GM12878 (cell line): Measurements from ENCODE around the gene PARP11. TPM values are rescaled to one million over a fixed set of nuclear protein-coding genes. Genes with fewer than 3 reads are reported as not detected.

ENCODE experiments used
- ATAC-seq: fragments of 200-7000 bp; cut with Tn5 transposase; 3 replicates; pipeline ENCODE4 v1.9.1; 2020; ENCODE audit warnings: mild to moderate bottlenecking, moderate library complexity
- BruUV-seq: library from RNA; stranded (reverse); fragments of 400-500 nt; replicated peaks from 2 replicates; lab custom pipeline; 2021; lab: Mats Ljungman, UMichigan
- CTCF ChIA-PET: fragments of 300-600 bp; sonication (Branson Sonifier 250); formaldehyde crosslinking; extraction: SDS; loops from one replicate; lab custom pipeline; 2021; ENCODE audit warnings: inconsistent platforms; lab: Yijun Ruan, JAX
- POLR2A ChIA-PET: fragments of 350-600 bp; formaldehyde crosslinking; extraction: SDS; loops from one replicate; lab custom pipeline; 2021; ENCODE audit warnings: inconsistent platforms; lab: Charles Lee
- RAD21 ChIA-PET: fragments of 300-600 bp; sonication (Branson Sonifier 250); formaldehyde crosslinking; loops from one replicate; lab custom pipeline; 2023; ENCODE audit warnings: antibody characterized with exemption; ENCODE audit not compliant: unreplicated experiment; lab: Charles Lee
- SMC1A ChIA-PET: fragments of 300-600 bp; sonication (Branson Sonifier 250); formaldehyde crosslinking; loops from one replicate; lab custom pipeline; 2023; ENCODE audit not compliant: unreplicated experiment, uncharacterized antibody; lab: Charles Lee
- DNase-seq: peaks from one replicate; pipeline ENCODE4 v3.0.0-alpha.2; 2011; ENCODE audit warnings: low read depth, low spot score
- FAIRE-seq: peaks from 3 replicates; lab custom pipeline; 2011; peaks lifted over from hg19 to GRCh38; lab: Jason Lieb, UNC
- H2AFZ ChIP-seq: 2 replicates; pipeline ENCODE4 v1.6.0; 2011; ENCODE audit warnings: low read depth, low read length, control low read depth; ENCODE audit not compliant: control insufficient read depth
- H3K27ac ChIP-seq: 2 replicates; pipeline ENCODE4 v1.5.1; 2011; ENCODE audit warnings: control low read depth; ENCODE audit not compliant: control insufficient read depth, insufficient read depth
- H3K27me3 ChIP-seq, 2 experiments: replicated peaks in 1 of 2; 2 replicates each; pipeline versions ENCODE4 v1.6.0 to v1.6.1; 2011; ENCODE audit warnings: low read length in 1 of 2; ENCODE audit not compliant: control insufficient read depth in 2 of 2, insufficient read depth in 2 of 2
- H3K36me3 ChIP-seq, 2 experiments: 2 replicates each; pipeline ENCODE4 v1.5.1; 2011; ENCODE audit warnings: low read length in 1 of 2; ENCODE audit not compliant: control insufficient read depth in 2 of 2, insufficient read depth in 2 of 2
- H3K4me1 ChIP-seq: 2 replicates; pipeline ENCODE4 v1.6.1; 2011; ENCODE audit warnings: mild to moderate bottlenecking, low read length, moderate library complexity, mixed read lengths; ENCODE audit not compliant: control insufficient read depth, insufficient read depth
- H3K4me2 ChIP-seq: 2 replicates; pipeline ENCODE4 v1.6.0; 2011; ENCODE audit warnings: control low read depth; ENCODE audit not compliant: control insufficient read depth, insufficient read depth
- H3K4me3 ChIP-seq: fragments of 200-600 bp; sonication (generic); 2 replicates; pipeline ENCODE4 v1.5.1; 2016
- H3K79me2 ChIP-seq: 2 replicates; pipeline ENCODE4 v1.6.0; 2011; ENCODE audit warnings: low read length; ENCODE audit not compliant: control insufficient read depth, insufficient read depth
- H3K9ac ChIP-seq: 2 replicates; pipeline ENCODE4 v1.8.0; 2011; ENCODE audit warnings: low read length, control low read depth, mixed read lengths; ENCODE audit not compliant: control insufficient read depth, insufficient read depth
- H3K9me3 ChIP-seq: replicated peaks from 3 replicates; pipeline ENCODE4 v1.5.1; 2011; ENCODE audit warnings: mild to moderate bottlenecking, low read length; ENCODE audit not compliant: control insufficient read depth, insufficient read depth
- H4K20me1 ChIP-seq: 2 replicates; pipeline ENCODE4 v1.6.0; 2011; ENCODE audit not compliant: control insufficient read depth, insufficient read depth
- BCL11A ChIP-seq: IDR thresholded peaks from 2 replicates; pipeline ENCODE4 v1.6.1; 2011; ENCODE audit warnings: low read depth, low read length
- BCL3 ChIP-seq: IDR thresholded peaks from 2 replicates; pipeline ENCODE4 v1.6.1; 2011; ENCODE audit warnings: borderline replicate concordance, low read depth, mild to moderate bottlenecking, moderate library complexity, low read length; ENCODE audit not compliant: insufficient read depth, poor library complexity, severe bottlenecking
- KAT2A ChIP-seq: conservative IDR thresholded peaks from 2 replicates; pipeline ENCODE4 v1.6.1; 2011; ENCODE audit warnings: low read depth, low read length; ENCODE audit not compliant: control insufficient read depth
- MYC ChIP-seq: IDR thresholded peaks from 2 replicates; pipeline ENCODE4 v1.6.1; 2011; ENCODE audit warnings: mild to moderate bottlenecking, low read length, moderate library complexity, inconsistent platforms; ENCODE audit not compliant: insufficient read depth, insufficient replicate concordance, insufficient read length, severe bottlenecking
- NFXL1 ChIP-seq: fragments of 450-650 bp; IDR thresholded peaks from 2 replicates; pipeline ENCODE4 v1.6.1; 2017; ENCODE audit warnings: antibody characterized with exemption, mild to moderate bottlenecking, borderline replicate concordance
- PAX5 ChIP-seq: IDR thresholded peaks from 2 replicates; pipeline ENCODE4 v1.6.1; 2011; ENCODE audit warnings: low read depth, low read length, borderline replicate concordance
- RAD21 ChIP-seq: IDR thresholded peaks from 2 replicates; pipeline ENCODE4 v1.6.1; 2011; ENCODE audit warnings: mild to moderate bottlenecking, low read depth, low read length, moderate library complexity; ENCODE audit not compliant: insufficient read depth
- RELA ChIP-seq: fragments of 450-650 bp; IDR thresholded peaks from 2 replicates; pipeline ENCODE4 v1.8.0; 2014; ENCODE audit warnings: borderline replicate concordance; ENCODE audit not compliant: partially characterized antibody
- SMC3 ChIP-seq: IDR thresholded peaks from 2 replicates; pipeline ENCODE4 v1.6.1; 2011; ENCODE audit warnings: low read length, improper control_type of control experiment, borderline replicate concordance
- STAT3 ChIP-seq: IDR thresholded peaks from 2 replicates; pipeline ENCODE4 v1.6.1; 2011; ENCODE audit warnings: low read depth, low read length, improper control_type of control experiment
- SUPT20H ChIP-seq: IDR thresholded peaks from 2 replicates; pipeline ENCODE4 v1.6.1; 2011; ENCODE audit warnings: low read depth, mild to moderate bottlenecking, low read length, moderate library complexity, borderline replicate concordance; ENCODE audit not compliant: control insufficient read depth
- TAF1 ChIP-seq: IDR thresholded peaks from 2 replicates; pipeline ENCODE4 v1.6.1; 2011; ENCODE audit warnings: mild to moderate bottlenecking, low read depth, low read length, borderline replicate concordance
- USF1 ChIP-seq: IDR thresholded peaks from 2 replicates; pipeline ENCODE4 v1.6.1; 2011; ENCODE audit warnings: borderline replicate concordance, low read depth, mild to moderate bottlenecking, moderate library complexity, mixed read lengths, low read length; ENCODE audit not compliant: insufficient read depth; ENCODE audit errors: extremely low read length
- WGBS: methylation state at CpG from one replicate; pipeline ENCODE4 v1.1.6; 2016; ENCODE audit warnings: low lambda C conversion rate; ENCODE audit not compliant: insufficient replicate concordance, insufficient coverage; ENCODE audit errors: missing lambda C conversion rate; 5-methylcytosine and 5-hydroxymethylcytosine counted together
- in situ Hi-C: fragments of 300-500 bp; cut with MboI; formaldehyde crosslinking; loops from 9 replicates; pipeline ENCODE4 v1.14.3; 2018; ENCODE audit warnings: mixed read lengths
- intact Hi-C: fragments of 100-400 bp; cut with micrococcal nuclease; formaldehyde crosslinking; loops from one replicate; pipeline ENCODE4 v1.14.2; 2022; ENCODE audit not compliant: unreplicated experiment
- polyA plus RNA-seq, 11 experiments: library from polyadenylated mRNA; depleted of rRNA in 4 of 11; unstranded in 6 of 11; stranded (reverse) in 5 of 11; fragments of >200 nt; fragmentation: Nextera tagmentation in 4 of 11; fragmentation: Illumina TruSeq in 1 of 11; extraction: Ambion mirVana in 4 of 11; extraction: Trizol in 1 of 11; gene quantifications; 1 replicate in 1 of 11; 2 replicates in 10 of 11; pipeline versions ENCODE4 v1.2.1 to v1.2.3, GENCODE V29; 2011 to 2016; ENCODE audit warnings: inconsistent platforms in 2 of 11, missing spikeins in 2 of 11, low read depth in 1 of 11
- total RNA-seq, 4 experiments: library from RNA; depleted of rRNA in 3 of 4; stranded (reverse); fragments of >200 nt in 3 of 4; fragmentation: Illumina TruSeq in 1 of 4; extraction: Trizol in 1 of 4; gene quantifications; 2 replicates each; pipeline versions ENCODE4 v1.2.1 to v1.2.3, GENCODE V29; 2013 to 2021

Gene PARP11
- total and polyA plus RNA-seq, 10 of the 15 experiments (the other 5 are each of a cell fraction or from before 2014, with no cell fraction given): 3.0 to 14.1 (median 6.3) TPM

GRCh38 chr12:3833670-3834310 is 39.4 kb downstream of the PARP11 start (continued):
- TF ChIP-seq USF1 (no peak), SMC3 (no peak), RELA (no peak), MYC (no peak), SUPT20H (no peak), BCL11A (no peak), BCL3 (no peak)

GRCh38 chr12:3832738-3833137 is 40.5 kb downstream of the PARP11 start:
- no peaks in the 10 kb centered on the region for H3K27me3 ChIP-seq
- no peaks in the 10 kb centered on the region for H4K20me1 ChIP-seq
- WGBS: 96% methylated on average over 3 of the region's 3 CpGs
- in situ Hi-C loops: no loop called here
- ChIA-PET CTCF (interaction anchor here (0.9 to 1.5 kb wide), 2 partner anchors 9 to 532 kb away, joined by 3 to 5 read pairs; no protein-coding TSS in a partner anchor), RAD21 (no interaction called here), SMC1A (no interaction called here), POLR2A (no interaction called here)
- H3K27ac ChIP-seq: no peak overlapping the region
- no peak overlapping the region for H3K4me2 ChIP-seq
- no peaks in the 10 kb centered on the region for H3K9me3 ChIP-seq
- BruUV-seq: no TSS peak
- H2AFZ ChIP-seq: no peak overlapping the region
- DNase-seq (no peak), ATAC-seq (no peak), FAIRE-seq (no peak)
- no peaks in the 10 kb centered on the region for H3K79me2 ChIP-seq
- peaks cover 12% of the 10 kb centered on the region for H3K4me1 ChIP-seq
- H3K9ac ChIP-seq: no peak overlapping the region
- TF ChIP-seq TAF1 (no peak), SMC3 (no peak), PAX5 (no peak), STAT3 (no peak), NFXL1 (no peak), KAT2A (no peak), RAD21 (no peak)
- intact Hi-C loops: no loop called here
- no peaks in the 10 kb centered on the region for H3K36me3 ChIP-seq
- H3K4me3 ChIP-seq: no peak overlapping the region
